Small intestine (tissue), 7 donors: ENCODE data around the gene LTO1. TPM values are rescaled to one million over a fixed set of nuclear protein-coding genes. Genes with fewer than 3 reads are reported as not detected.
A peak's percentile ranks its signal among the peaks of the same experiment; 100 is the strongest.

Experiments
- DNase-seq, 2 donors: peaks; one replicate each; pipeline versions ENCODE4 v3.0.0 to v3.0.0-alpha.2; 2013
- FAIRE-seq: peaks from 2 replicates; lab custom pipeline; 2012; peaks lifted over from hg19 to GRCh38; lab: Jason Lieb, UNC
- H3K27ac ChIP-seq, 3 donors: one replicate each; pipeline ENCODE4 v1.5.1; 2013; ENCODE audit warnings: low read length in 2 of 3, mild to moderate bottlenecking in 2 of 3, control low read depth in 1 of 3, inconsistent platforms in 1 of 3, low read depth in 1 of 3, moderate library complexity in 1 of 3
- H3K27me3 ChIP-seq, 3 donors: one replicate each; pipeline ENCODE4 v1.6.1; 2013; ENCODE audit warnings: low read length in 3 of 3, inconsistent platforms in 1 of 3; ENCODE audit not compliant: control insufficient read depth in 3 of 3, insufficient read depth in 3 of 3
- H3K36me3 ChIP-seq, 3 donors: one replicate each; pipeline ENCODE4 v1.6.1; 2013; ENCODE audit warnings: low read length in 3 of 3, inconsistent platforms in 1 of 3, low read depth in 1 of 3, mild to moderate bottlenecking in 1 of 3, moderate library complexity in 1 of 3; ENCODE audit not compliant: control insufficient read depth in 3 of 3, insufficient read depth in 2 of 3
- H3K4me1 ChIP-seq, 3 donors: one replicate each; pipeline ENCODE4 v1.6.1; 2013; ENCODE audit warnings: low read length in 2 of 3, inconsistent platforms in 1 of 3, low read depth in 1 of 3, mild to moderate bottlenecking in 1 of 3, moderate library complexity in 1 of 3; ENCODE audit not compliant: control insufficient read depth in 3 of 3, insufficient read depth in 2 of 3
- H3K4me3 ChIP-seq, 3 donors: one replicate each; pipeline ENCODE4 v1.5.1; 2013; ENCODE audit warnings: low read length in 3 of 3, control low read depth in 1 of 3, inconsistent platforms in 1 of 3, low read depth in 1 of 3, mild to moderate bottlenecking in 1 of 3, moderate library complexity in 1 of 3
- H3K9me3 ChIP-seq, 2 donors: one replicate each; pipeline ENCODE4 v1.6.1; 2013; ENCODE audit warnings: low read depth in 1 of 2, low read length in 1 of 2; ENCODE audit not compliant: control insufficient read depth in 2 of 2, insufficient read depth in 1 of 2
- WGBS, 3 donors: extraction: QIAGEN DNeasy Blood & Tissue Kit; methylation state at CpG; one replicate each; pipeline ENCODE4 v1.1.7; 2013; 5-methylcytosine and 5-hydroxymethylcytosine counted together
- polyA plus RNA-seq, 4 donors: library from polyadenylated mRNA; stranded (reverse) in 3 of 4; unstranded in 1 of 4; fragments of 200-250 nt in 3 of 4; fragments of 120-200 nt in 1 of 4; gene quantifications; one replicate each; pipeline versions ENCODE4 v1.2.1 to v1.2.3, GENCODE V29; 2013
- donor health status: healthy with polysubstance abuse.
- donor health status: control.
- donor health status: control.
- donor health status: Bipolar disorder and iron deficiency.
- donor health status: healthy.

LTO1 gene
- polyA plus RNA-seq, 4 donors, result 14.6 to 21.1 (median 17.7) TPM

GRCh38 chr11:69703768-69704507 lies 28.8 kb upstream of the LTO1 start, which contains the start of gene FGF19:
FGF19 (minus strand) TSS chr11:69704022; CDS start chr11:69703876, 146 bp downstream.
- FAIRE-seq (no peak), DNase-seq (peak in 1 of 2 donors; percentile 57)
- Histone ChIP-seq H3K27me3 (peaks cover 21 to 50% (median 32%) of the 10 kb centered on the region in 3 donors), H3K9me3 (peaks cover 0 to 4% of the 10 kb centered on the region in 2 donors), H3K36me3 (no peaks in the 10 kb centered on the region), H3K4me1 (peaks cover 0 to 70% (median 3%) of the 10 kb centered on the region in 3 donors), H3K4me3 (peak within 1 kb of the TSS in 2 of 3 donors; percentile 6 to 22), H3K27ac (no peak within 1 kb of the TSS)
- 1 to 2% (median 1%) methylated on average over 46 to 67 of the region's 67 CpGs for WGBS, 3 donors

- peaks cover 0 to 4% of the 10 kb centered on the region in 2 donors for H3K9me3 ChIP-seq
- H3K4me3 ChIP-seq, result no peak overlapping the region
- no peaks in the 10 kb centered on the region for H3K36me3 ChIP-seq
- no peak for FAIRE-seq
- H3K27ac ChIP-seq, result no peak overlapping the region
- peak in 1 of 2 donors; percentile 25 for DNase-seq
- H3K4me1 ChIP-seq, result peaks cover 0 to 65% (median 3%) of the 10 kb centered on the region in 3 donors
- H3K27me3 ChIP-seq, result peaks cover 21 to 50% (median 29%) of the 10 kb centered on the region in 3 donors
- 1 to 5% (median 2%) methylated on average over 17 to 34 of the region's 34 CpGs for WGBS, 3 donors
These were observed 28.3 kb upstream of the LTO1 start for GRCh38 chr11:69703453-69703767.

GRCh38 chr11:69702769-69703452 lies 27.8 kb upstream of the LTO1 start:
- 8 to 9% (median 8%) methylated on average over 37 to 45 of the region's 45 CpGs for WGBS, 3 donors
- H3K4me3 ChIP-seq, result no peak overlapping the region
- peaks cover 0 to 64% (median 3%) of the 10 kb centered on the region in 3 donors for H3K4me1 ChIP-seq

GRCh38 chr11:69702239-69702691 lies 27.1 kb upstream of the LTO1 start:
- Histone ChIP-seq H3K9me3 (peaks cover 0 to 4% of the 10 kb centered on the region in 2 donors), H3K4me1 (peaks cover 0 to 59% (median 3%) of the 10 kb centered on the region in 3 donors), H3K27ac (no peak overlapping the region), H3K36me3 (no peaks in the 10 kb centered on the region), H3K27me3 (peaks cover 21 to 50% (median 29%) of the 10 kb centered on the region in 3 donors), H3K4me3 (no peak overlapping the region)
- DNase-seq, result peak in 1 of 2 donors; percentile 59
- FAIRE-seq, result no peak
- 2 to 7% (median 5%) methylated on average over 30 to 35 of the region's 35 CpGs for WGBS, 3 donors

More at GRCh38 chr11:69702769-69703452, 27.8 kb upstream of the LTO1 start:
- Histone ChIP-seq H3K27me3 (peaks cover 21 to 50% (median 29%) of the 10 kb centered on the region in 3 donors), H3K27ac (no peak overlapping the region), H3K9me3 (peaks cover 0 to 4% of the 10 kb centered on the region in 2 donors), H3K36me3 (no peaks in the 10 kb centered on the region)
- DNase-seq (peak in 1 of 2 donors; percentile 46), FAIRE-seq (no peak)

- DNase-seq (peak; percentile 64 to 83), FAIRE-seq (no peak)
These were observed 25.4 kb upstream of the LTO1 start for GRCh38 chr11:69700278-69701140.

GRCh38 chr11:69699213-69699612 lies 24.1 kb upstream of the LTO1 start:
- Histone ChIP-seq H3K4me1 (peaks cover 0 to 30% (median 0%) of the 10 kb centered on the region in 3 donors), H3K27me3 (peaks cover 18 to 33% (median 25%) of the 10 kb centered on the region in 3 donors), H3K36me3 (no peaks in the 10 kb centered on the region), H3K27ac (no peak overlapping the region), H3K9me3 (peaks cover 0 to 4% of the 10 kb centered on the region in 2 donors), H3K4me3 (no peak overlapping the region)
- 68 to 90% (median 76%) methylated on average over 13 of the region's 13 CpGs for WGBS, 3 donors
- FAIRE-seq (no peak), DNase-seq (no peak)

More at GRCh38 chr11:69700278-69701140, 25.4 kb upstream of the LTO1 start:
- Histone ChIP-seq H3K4me1 (peaks cover 0 to 42% (median 0%) of the 10 kb centered on the region in 3 donors), H3K27ac (peak overlapping the region in 1 of 3 donors; percentile 63), H3K27me3 (peaks cover 21 to 46% (median 27%) of the 10 kb centered on the region in 3 donors), H3K9me3 (peaks cover 0 to 4% of the 10 kb centered on the region in 2 donors), H3K36me3 (no peaks in the 10 kb centered on the region), H3K4me3 (no peak overlapping the region)
- 15 to 26% (median 20%) methylated on average over 20 of the region's 20 CpGs for WGBS, 3 donors

GRCh38 chr11:69698362-69698761 lies 23.2 kb upstream of the LTO1 start:
- Histone ChIP-seq H3K27ac (no peak overlapping the region), H3K36me3 (no peaks in the 10 kb centered on the region)
- WGBS, 3 donors, result 79 to 92% (median 91%) methylated on average over 2 of the region's 2 CpGs

More at GRCh38 chr11:69698362-69698761, 23.2 kb upstream of the LTO1 start:
- H3K4me1 ChIP-seq, result peaks cover 0 to 28% (median 0%) of the 10 kb centered on the region in 3 donors
- peaks cover 0 to 4% of the 10 kb centered on the region in 2 donors for H3K9me3 ChIP-seq
- H3K27me3 ChIP-seq, result peaks cover 10 to 27% (median 21%) of the 10 kb centered on the region in 3 donors
- no peak for DNase-seq
- H3K4me3 ChIP-seq, result no peak overlapping the region
- no peak for FAIRE-seq
